SK-N-SH (cell line): ENCODE data around the gene PAGE1. TPM values are rescaled to one million over a fixed set of nuclear protein-coding genes. Genes with fewer than 3 reads are reported as not detected.

Experiments used
- CTCF ChIA-PET: fragments of 300-600, 350-600 bp; formaldehyde crosslinking; extraction: SDS; loops from one replicate; lab custom pipeline; 2021; lab: Yijun Ruan, JAX
- POLR2A ChIA-PET: fragments of 350-600 bp; sonication (Branson Sonifier 250); formaldehyde crosslinking; extraction: SDS; loops from one replicate; lab custom pipeline; 2020; ENCODE audit warnings: antibody characterized with exemption, inconsistent platforms; lab: Yijun Ruan, JAX
- DNase-seq: peaks from one replicate; pipeline ENCODE4 v3.0.0; 2012
- H2AFZ ChIP-seq: fragments of 200-600 bp; sonication (generic); 2 replicates; pipeline ENCODE4 v1.8.1; 2016; ENCODE audit warnings: antibody characterized with exemption, mild to moderate bottlenecking, low read depth
- H3F3A ChIP-seq: fragments of 200-600 bp; sonication (generic); replicated peaks from 2 replicates; pipeline ENCODE3; 2016; ENCODE audit warnings: antibody characterized with exemption, mild to moderate bottlenecking; ENCODE audit not compliant: insufficient read depth
- H3K27ac ChIP-seq, 2 experiments: fragments of 200-500 bp in 1 of 2; fragments of 200-600 bp in 1 of 2; sonication (Bioruptor generic) in 1 of 2; sonication (generic), shearing (Covaris generic) in 1 of 2; 2 replicates each; pipeline versions ENCODE4 v1.5.1 to v1.6.1; 2014 to 2016; ENCODE audit warnings: low read depth in 2 of 2, inconsistent platforms in 1 of 2, low read length in 1 of 2, mild to moderate bottlenecking in 1 of 2, mixed read lengths in 1 of 2
- H3K27me3 ChIP-seq: fragments of 200-600 bp; sonication (generic), shearing (Covaris generic); 2 replicates; pipeline ENCODE4 v1.6.1; 2016; ENCODE audit warnings: mixed run types; ENCODE audit not compliant: insufficient read depth
- H3K36me3 ChIP-seq, 2 experiments: fragments of 200-500 bp in 1 of 2; fragments of 200-600 bp in 1 of 2; sonication (Bioruptor generic) in 1 of 2; sonication (generic) in 1 of 2; replicated peaks in 1 of 2; 2 replicates each; pipeline versions ENCODE3 to v1.5.1; 2014 to 2016; ENCODE audit warnings: low read length in 1 of 2, mild to moderate bottlenecking in 1 of 2; ENCODE audit not compliant: insufficient read depth in 2 of 2, control insufficient read depth in 1 of 2
- H3K4me1 ChIP-seq, 2 experiments: fragments of 200-500 bp in 1 of 2; fragments of 200-600 bp in 1 of 2; sonication (Bioruptor generic) in 1 of 2; sonication (generic), shearing (Covaris generic) in 1 of 2; 2 replicates each; pipeline versions ENCODE4 v1.5.1 to v1.6.1; 2014 to 2016; ENCODE audit warnings: low read depth in 1 of 2, low read length in 1 of 2, mixed run types in 1 of 2; ENCODE audit not compliant: insufficient read depth in 2 of 2, control insufficient read depth in 1 of 2
- H3K4me2 ChIP-seq: fragments of 200-600 bp; sonication (generic), shearing (Covaris generic); 2 replicates; pipeline ENCODE4 v1.6.1; 2017; ENCODE audit warnings: mixed run types
- H3K4me3 ChIP-seq, 2 experiments: fragments of 200-500 bp in 1 of 2; fragments of 200-600 bp in 1 of 2; sonication (Bioruptor generic) in 1 of 2; sonication (generic), shearing (Covaris generic) in 1 of 2; 2 replicates each; pipeline versions ENCODE4 v1.5.1 to v1.8.1; 2014 to 2016; ENCODE audit warnings: low read depth in 2 of 2, inconsistent platforms in 1 of 2, low read length in 1 of 2, mild to moderate bottlenecking in 1 of 2, mixed read lengths in 1 of 2, moderate library complexity in 1 of 2
- H3K79me2 ChIP-seq: fragments of 200-600 bp; sonication (generic); 2 replicates; pipeline ENCODE4 v1.8.1; 2017; ENCODE audit warnings: mild to moderate bottlenecking; ENCODE audit not compliant: insufficient read depth
- H3K9ac ChIP-seq: fragments of 200-600 bp; sonication (generic); 2 replicates; pipeline ENCODE4 v1.6.1; 2017; ENCODE audit warnings: mixed run types
- H3K9me2 ChIP-seq: fragments of 200-600 bp; sonication (generic); 2 replicates; pipeline ENCODE4 v1.6.1; 2017; ENCODE audit warnings: mixed run types
- H3K9me3 ChIP-seq: fragments of 200-600 bp; sonication (generic); 2 replicates; pipeline ENCODE4 v1.6.1; 2017; ENCODE audit warnings: mixed run types, mild to moderate bottlenecking, moderate library complexity
- H4K20me1 ChIP-seq: fragments of 200-600 bp; sonication (generic); 2 replicates; pipeline ENCODE4 v1.6.1; 2017; ENCODE audit warnings: mild to moderate bottlenecking, mixed run types; ENCODE audit not compliant: insufficient read depth
- CHD2 ChIP-seq: fragments of 150-350 bp; IDR thresholded peaks from 2 replicates; pipeline ENCODE4 v1.6.1; 2018; ENCODE audit warnings: low read length; ENCODE audit not compliant: partially characterized antibody
- EP300 ChIP-seq, 2 experiments: IDR thresholded peaks; 2 replicates each; pipeline versions ENCODE4 v1.4.0 to v1.6.1; 2012; ENCODE audit warnings: borderline replicate concordance in 1 of 2, low read depth in 1 of 2, low read length in 1 of 2
- FOSL2 ChIP-seq: IDR thresholded peaks from 2 replicates; pipeline ENCODE4 v1.4.0; 2012; ENCODE audit warnings: low read depth, mild to moderate bottlenecking, moderate library complexity, borderline replicate concordance
- FOXM1 ChIP-seq: IDR thresholded peaks from 2 replicates; pipeline ENCODE4 v1.4.0; 2012; ENCODE audit warnings: low read depth, mild to moderate bottlenecking
- MEF2A ChIP-seq: IDR thresholded peaks from 2 replicates; pipeline ENCODE4 v1.4.0; 2012; ENCODE audit warnings: low read depth, borderline replicate concordance
- MXI1 ChIP-seq: IDR thresholded peaks from 2 replicates; pipeline ENCODE4 v1.6.1; 2012; ENCODE audit warnings: mild to moderate bottlenecking, low read depth, low read length, improper control_type of control experiment
- NFIC ChIP-seq: IDR thresholded peaks from 2 replicates; pipeline ENCODE4 v1.4.0; 2012; ENCODE audit warnings: borderline replicate concordance
- NRF1 ChIP-seq: IDR thresholded peaks from 2 replicates; pipeline ENCODE4 v1.6.1; 2012; ENCODE audit warnings: low read depth, mild to moderate bottlenecking, low read length
- POLR2AphosphoS5 ChIP-seq: IDR thresholded peaks from 2 replicates; pipeline ENCODE4 v1.6.1; 2012; ENCODE audit warnings: low read depth, low read length
- RAD21 ChIP-seq: IDR thresholded peaks from 2 replicates; pipeline ENCODE4 v1.6.1; 2012; ENCODE audit warnings: mild to moderate bottlenecking, low read length
- RCOR1 ChIP-seq: fragments of 150-350 bp; IDR thresholded peaks from 2 replicates; pipeline ENCODE4 v1.6.1; 2017; ENCODE audit warnings: antibody characterized with exemption, low read length
- TAF1 ChIP-seq: IDR thresholded peaks from 2 replicates; pipeline ENCODE4 v1.6.1; 2012; ENCODE audit warnings: low read depth, mild to moderate bottlenecking, low read length, moderate library complexity, borderline replicate concordance
- YY1 ChIP-seq: IDR thresholded peaks from 2 replicates; pipeline ENCODE4 v1.4.0; 2012; ENCODE audit warnings: low read depth, mild to moderate bottlenecking
- WGBS: methylation state at CpG from one replicate; pipeline ENCODE4 v1.1.6; 2017; ENCODE audit warnings: low lambda C conversion rate; 5-methylcytosine and 5-hydroxymethylcytosine counted together
- polyA plus RNA-seq, 3 experiments: library from polyadenylated mRNA; depleted of rRNA; stranded (reverse); fragments of >200 nt; gene quantifications; 2 replicates each; pipeline ENCODE4 v1.2.3, GENCODE V29; 2012
- TF ChIP-seq, protein P1 (sequence below): fragments of 200-600 bp; sonication (generic); IDR thresholded peaks from 2 replicates; pipeline ENCODE4 v1.6.1; 2017; ENCODE audit warnings: antibody characterized with exemption, mild to moderate bottlenecking, moderate library complexity
- TF ChIP-seq, protein P2 (sequence below): IDR thresholded peaks from 2 replicates; pipeline ENCODE4 v1.6.1; 2012; ENCODE audit warnings: mild to moderate bottlenecking, low read depth, low read length, moderate library complexity
- TF ChIP-seq, protein P3 (sequence below): fragments of 150-350 bp; IDR thresholded peaks from 2 replicates; pipeline ENCODE4 v1.6.1; 2017; ENCODE audit warnings: antibody characterized with exemption, low read length, low read depth, borderline replicate concordance
- TF ChIP-seq, protein P4 (sequence below): IDR thresholded peaks from 2 replicates; pipeline ENCODE4 v1.4.0; 2012; ENCODE audit warnings: low read depth, borderline replicate concordance
- TF ChIP-seq, protein P5 (sequence below): fragments of 150-350 bp; IDR thresholded peaks from 2 replicates; pipeline ENCODE4 v1.6.1; 2016; ENCODE audit warnings: mild to moderate bottlenecking, low read depth, low read length
- TF ChIP-seq, protein P6 (sequence below): IDR thresholded peaks from 2 replicates; pipeline ENCODE4 v1.4.0; 2012; ENCODE audit warnings: low read depth

PAGE1 gene
- polyA plus RNA-seq, 1 of the 3 experiments (the other 2 are of a cell fraction) = 0.54 TPM

DNA sequence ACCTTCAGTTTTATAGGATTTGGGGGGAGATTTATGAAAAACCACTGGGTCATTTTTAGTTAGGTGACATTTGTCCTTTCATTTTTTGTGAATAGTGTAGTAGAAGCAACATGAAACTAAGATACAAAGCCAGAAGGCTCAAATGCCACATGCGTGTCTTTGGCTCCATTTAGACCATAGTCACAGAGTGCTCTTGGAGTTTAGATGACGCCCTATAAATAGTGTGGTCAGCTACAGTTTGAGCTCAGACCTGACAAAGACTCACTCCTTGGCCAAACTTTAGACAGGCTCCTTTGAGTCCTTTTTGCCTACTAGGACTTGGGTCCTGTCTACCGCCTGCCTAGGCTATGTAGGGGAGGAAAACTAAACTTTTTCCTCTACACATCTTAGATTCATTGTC is 16.8 kb upstream of the PAGE1 start:
- no peak for TF ChIP-seq RCOR1
- TF ChIP-seq CHD2 = no peak
- TF ChIP-seq, all 33 proteins: peak for 0
- 22% methylated on average over 3 of the region's 3 CpGs for WGBS
- no peaks in the 10 kb centered on the region for H3K36me3 ChIP-seq
- H3K9me3 ChIP-seq = no peaks in the 10 kb centered on the region
- no peak for DNase-seq
- H3F3A ChIP-seq = no peaks in the 10 kb centered on the region
- POLR2A ChIA-PET = no interaction called here
- H3K4me3 ChIP-seq = no peak overlapping the region
- no peak overlapping the region for H3K9ac ChIP-seq
- no peaks in the 10 kb centered on the region for H3K79me2 ChIP-seq
- H3K4me1 ChIP-seq = no peaks in the 10 kb centered on the region
- H3K4me2 ChIP-seq = no peak overlapping the region
- no peaks in the 10 kb centered on the region for H4K20me1 ChIP-seq
- H2AFZ ChIP-seq = no peak overlapping the region
- H3K27ac ChIP-seq = no peak overlapping the region
- no peaks in the 10 kb centered on the region for H3K27me3 ChIP-seq
- no peaks in the 10 kb centered on the region for H3K9me2 ChIP-seq
- CTCF ChIA-PET = no interaction called here

DNA sequence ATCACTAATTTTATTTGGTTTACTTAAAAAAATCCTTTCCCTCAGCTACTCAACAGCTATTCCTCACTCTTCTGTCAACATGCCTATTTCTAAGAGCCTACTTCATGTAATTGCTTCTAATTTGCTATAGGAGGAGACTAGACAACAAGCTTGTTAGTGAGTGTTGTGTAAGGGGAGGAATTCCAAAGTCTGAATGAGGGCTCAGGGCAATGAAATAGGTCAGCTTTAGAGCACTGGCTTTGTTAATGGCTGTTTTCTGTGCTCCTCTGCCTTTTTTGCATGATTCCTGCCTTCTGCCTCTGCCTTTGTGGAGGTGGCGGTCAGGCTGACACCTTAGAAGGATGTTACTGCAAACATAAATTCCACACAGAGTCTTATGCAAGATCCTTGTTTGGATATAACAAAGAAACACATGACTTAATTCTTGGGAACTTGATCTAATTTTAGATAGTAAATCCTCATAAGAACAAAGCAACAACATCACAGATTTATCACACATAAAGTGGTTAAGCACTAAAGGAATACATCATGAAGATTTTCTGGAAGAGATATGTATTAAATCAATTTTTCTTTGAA is 15.0 kb upstream of the PAGE1 start:
- ChIA-PET POLR2A (no interaction called here), CTCF (no interaction called here)
- no peaks in the 10 kb centered on the region for H3K9me2 ChIP-seq
- H3K4me2 ChIP-seq = no peak overlapping the region
- H3K27me3 ChIP-seq = no peaks in the 10 kb centered on the region
- no peak for DNase-seq
- no peaks in the 10 kb centered on the region for H3F3A ChIP-seq
- H3K4me1 ChIP-seq = no peaks in the 10 kb centered on the region
- H3K27ac ChIP-seq = no peak overlapping the region
- TF ChIP-seq RAD21 (no peak), FOSL2 (no peak), TAF1 (no peak), MEF2A (no peak), EP300 (IDR thresholded peaks at IDR 0.05; ENCODE audit: borderline replicate concordance in 1 of 2, low read depth in 1 of 2, low read length in 1 of 2) (no peak), MXI1 (no peak), POLR2AphosphoS5 (no peak), YY1 (no peak), NFIC (no peak), FOXM1 (no peak), NRF1 (no peak)
- TF ChIP-seq, protein P1, sequence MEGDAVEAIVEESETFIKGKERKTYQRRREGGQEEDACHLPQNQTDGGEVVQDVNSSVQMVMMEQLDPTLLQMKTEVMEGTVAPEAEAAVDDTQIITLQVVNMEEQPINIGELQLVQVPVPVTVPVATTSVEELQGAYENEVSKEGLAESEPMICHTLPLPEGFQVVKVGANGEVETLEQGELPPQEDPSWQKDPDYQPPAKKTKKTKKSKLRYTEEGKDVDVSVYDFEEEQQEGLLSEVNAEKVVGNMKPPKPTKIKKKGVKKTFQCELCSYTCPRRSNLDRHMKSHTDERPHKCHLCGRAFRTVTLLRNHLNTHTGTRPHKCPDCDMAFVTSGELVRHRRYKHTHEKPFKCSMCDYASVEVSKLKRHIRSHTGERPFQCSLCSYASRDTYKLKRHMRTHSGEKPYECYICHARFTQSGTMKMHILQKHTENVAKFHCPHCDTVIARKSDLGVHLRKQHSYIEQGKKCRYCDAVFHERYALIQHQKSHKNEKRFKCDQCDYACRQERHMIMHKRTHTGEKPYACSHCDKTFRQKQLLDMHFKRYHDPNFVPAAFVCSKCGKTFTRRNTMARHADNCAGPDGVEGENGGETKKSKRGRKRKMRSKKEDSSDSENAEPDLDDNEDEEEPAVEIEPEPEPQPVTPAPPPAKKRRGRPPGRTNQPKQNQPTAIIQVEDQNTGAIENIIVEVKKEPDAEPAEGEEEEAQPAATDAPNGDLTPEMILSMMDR = no peak
- TF ChIP-seq, protein P2, sequence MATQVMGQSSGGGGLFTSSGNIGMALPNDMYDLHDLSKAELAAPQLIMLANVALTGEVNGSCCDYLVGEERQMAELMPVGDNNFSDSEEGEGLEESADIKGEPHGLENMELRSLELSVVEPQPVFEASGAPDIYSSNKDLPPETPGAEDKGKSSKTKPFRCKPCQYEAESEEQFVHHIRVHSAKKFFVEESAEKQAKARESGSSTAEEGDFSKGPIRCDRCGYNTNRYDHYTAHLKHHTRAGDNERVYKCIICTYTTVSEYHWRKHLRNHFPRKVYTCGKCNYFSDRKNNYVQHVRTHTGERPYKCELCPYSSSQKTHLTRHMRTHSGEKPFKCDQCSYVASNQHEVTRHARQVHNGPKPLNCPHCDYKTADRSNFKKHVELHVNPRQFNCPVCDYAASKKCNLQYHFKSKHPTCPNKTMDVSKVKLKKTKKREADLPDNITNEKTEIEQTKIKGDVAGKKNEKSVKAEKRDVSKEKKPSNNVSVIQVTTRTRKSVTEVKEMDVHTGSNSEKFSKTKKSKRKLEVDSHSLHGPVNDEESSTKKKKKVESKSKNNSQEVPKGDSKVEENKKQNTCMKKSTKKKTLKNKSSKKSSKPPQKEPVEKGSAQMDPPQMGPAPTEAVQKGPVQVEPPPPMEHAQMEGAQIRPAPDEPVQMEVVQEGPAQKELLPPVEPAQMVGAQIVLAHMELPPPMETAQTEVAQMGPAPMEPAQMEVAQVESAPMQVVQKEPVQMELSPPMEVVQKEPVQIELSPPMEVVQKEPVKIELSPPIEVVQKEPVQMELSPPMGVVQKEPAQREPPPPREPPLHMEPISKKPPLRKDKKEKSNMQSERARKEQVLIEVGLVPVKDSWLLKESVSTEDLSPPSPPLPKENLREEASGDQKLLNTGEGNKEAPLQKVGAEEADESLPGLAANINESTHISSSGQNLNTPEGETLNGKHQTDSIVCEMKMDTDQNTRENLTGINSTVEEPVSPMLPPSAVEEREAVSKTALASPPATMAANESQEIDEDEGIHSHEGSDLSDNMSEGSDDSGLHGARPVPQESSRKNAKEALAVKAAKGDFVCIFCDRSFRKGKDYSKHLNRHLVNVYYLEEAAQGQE = no peak
- TF ChIP-seq, protein P3, sequence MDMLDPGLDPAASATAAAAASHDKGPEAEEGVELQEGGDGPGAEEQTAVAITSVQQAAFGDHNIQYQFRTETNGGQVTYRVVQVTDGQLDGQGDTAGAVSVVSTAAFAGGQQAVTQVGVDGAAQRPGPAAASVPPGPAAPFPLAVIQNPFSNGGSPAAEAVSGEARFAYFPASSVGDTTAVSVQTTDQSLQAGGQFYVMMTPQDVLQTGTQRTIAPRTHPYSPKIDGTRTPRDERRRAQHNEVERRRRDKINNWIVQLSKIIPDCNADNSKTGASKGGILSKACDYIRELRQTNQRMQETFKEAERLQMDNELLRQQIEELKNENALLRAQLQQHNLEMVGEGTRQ = no peak
- TF ChIP-seq, protein P4, sequence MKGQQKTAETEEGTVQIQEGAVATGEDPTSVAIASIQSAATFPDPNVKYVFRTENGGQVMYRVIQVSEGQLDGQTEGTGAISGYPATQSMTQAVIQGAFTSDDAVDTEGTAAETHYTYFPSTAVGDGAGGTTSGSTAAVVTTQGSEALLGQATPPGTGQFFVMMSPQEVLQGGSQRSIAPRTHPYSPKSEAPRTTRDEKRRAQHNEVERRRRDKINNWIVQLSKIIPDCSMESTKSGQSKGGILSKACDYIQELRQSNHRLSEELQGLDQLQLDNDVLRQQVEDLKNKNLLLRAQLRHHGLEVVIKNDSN = no peak
- TF ChIP-seq, protein P5, sequence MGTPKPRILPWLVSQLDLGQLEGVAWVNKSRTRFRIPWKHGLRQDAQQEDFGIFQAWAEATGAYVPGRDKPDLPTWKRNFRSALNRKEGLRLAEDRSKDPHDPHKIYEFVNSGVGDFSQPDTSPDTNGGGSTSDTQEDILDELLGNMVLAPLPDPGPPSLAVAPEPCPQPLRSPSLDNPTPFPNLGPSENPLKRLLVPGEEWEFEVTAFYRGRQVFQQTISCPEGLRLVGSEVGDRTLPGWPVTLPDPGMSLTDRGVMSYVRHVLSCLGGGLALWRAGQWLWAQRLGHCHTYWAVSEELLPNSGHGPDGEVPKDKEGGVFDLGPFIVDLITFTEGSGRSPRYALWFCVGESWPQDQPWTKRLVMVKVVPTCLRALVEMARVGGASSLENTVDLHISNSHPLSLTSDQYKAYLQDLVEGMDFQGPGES = no peak
- TF ChIP-seq, protein P6, sequence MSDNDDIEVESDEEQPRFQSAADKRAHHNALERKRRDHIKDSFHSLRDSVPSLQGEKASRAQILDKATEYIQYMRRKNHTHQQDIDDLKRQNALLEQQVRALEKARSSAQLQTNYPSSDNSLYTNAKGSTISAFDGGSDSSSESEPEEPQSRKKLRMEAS = no peak
- no peaks in the 10 kb centered on the region for H3K79me2 ChIP-seq
- no peaks in the 10 kb centered on the region for H4K20me1 ChIP-seq
- H3K9ac ChIP-seq = no peak overlapping the region
- no peaks in the 10 kb centered on the region for H3K36me3 ChIP-seq
- 29% methylated on average over 1 of the region's 1 CpG for WGBS
- no peak overlapping the region for H3K4me3 ChIP-seq
- no peaks in the 10 kb centered on the region for H3K9me3 ChIP-seq
- no peak overlapping the region for H2AFZ ChIP-seq
